ENCODE measurements around the gene KLF4. TPM values are rescaled to one million over a fixed set of nuclear protein-coding genes. Genes with fewer than 3 reads are reported as not detected.

Gene KLF4
- total RNA-seq, 1 donor from 2014 or later = 28.0 TPM

- H3K4me3 ChIP-seq = no peak overlapping the region
- no peak for DNase-seq
- no peak overlapping the region for H3K27ac ChIP-seq (replicated peaks)
- H3K27me3 ChIP-seq (ENCODE audit: low read depth) = no peaks in the 10 kb centered on the region
- no peak for TF ChIP-seq CTCF (IDR thresholded peaks at IDR 0.05; ENCODE audit: borderline replicate concordance)
- intact Hi-C loops (cut with micrococcal nuclease) = no loop called here
- no peaks in the 10 kb centered on the region for H3K4me1 ChIP-seq
- H3K36me3 ChIP-seq = no peaks in the 10 kb centered on the region
- peaks cover 7% of the 10 kb centered on the region for H3K9me3 ChIP-seq (replicated peaks)
Measured at GRCh38 chr9:107455425-107456135, 34.0 kb downstream of the KLF4 start.

GRCh38 chr9:107453479-107453878 is 36.1 kb downstream of the KLF4 start:
- intact Hi-C loops (cut with micrococcal nuclease) = no loop called here
- Histone ChIP-seq H3K4me1 (no peaks in the 10 kb centered on the region), H3K9me3 (replicated peaks) (no peaks in the 10 kb centered on the region), H3K27me3 (ENCODE audit: low read depth) (no peaks in the 10 kb centered on the region), H3K4me3 (no peak overlapping the region), H3K27ac (replicated peaks) (no peak overlapping the region), H3K36me3 (no peaks in the 10 kb centered on the region)
- no peak for TF ChIP-seq CTCF (IDR thresholded peaks at IDR 0.05; ENCODE audit: borderline replicate concordance)
- no peak for DNase-seq

- Histone ChIP-seq H3K4me1 (no peaks in the 10 kb centered on the region), H3K36me3 (no peaks in the 10 kb centered on the region), H3K9me3 (replicated peaks) (no peaks in the 10 kb centered on the region), H3K27ac (replicated peaks) (no peak overlapping the region), H3K4me3 (no peak overlapping the region), H3K27me3 (ENCODE audit: low read depth) (no peaks in the 10 kb centered on the region)
- no peak for DNase-seq
- TF ChIP-seq CTCF (IDR thresholded peaks at IDR 0.05; ENCODE audit: borderline replicate concordance) = no peak
- intact Hi-C loops (cut with micrococcal nuclease) = no loop called here
Measured at GRCh38 chr9:107447834-107448233, 41.7 kb downstream of the KLF4 start.

GRCh38 chr9:107447081-107447480 is 42.5 kb downstream of the KLF4 start:
- no peak for TF ChIP-seq CTCF (IDR thresholded peaks at IDR 0.05; ENCODE audit: borderline replicate concordance)
- Histone ChIP-seq H3K4me1 (no peaks in the 10 kb centered on the region), H3K27ac (replicated peaks) (no peak overlapping the region), H3K4me3 (no peak overlapping the region), H3K27me3 (ENCODE audit: low read depth) (no peaks in the 10 kb centered on the region), H3K36me3 (no peaks in the 10 kb centered on the region), H3K9me3 (replicated peaks) (no peaks in the 10 kb centered on the region)
- intact Hi-C loops (cut with micrococcal nuclease) = no loop called here
- DNase-seq = no peak

GRCh38 chr9:107446491-107446890 is 43.1 kb downstream of the KLF4 start:
- no peak overlapping the region for H3K4me3 ChIP-seq
- no peaks in the 10 kb centered on the region for H3K4me1 ChIP-seq
- no peaks in the 10 kb centered on the region for H3K9me3 ChIP-seq (replicated peaks)
- intact Hi-C loops (cut with micrococcal nuclease) = no loop called here
- no peak overlapping the region for H3K27ac ChIP-seq (replicated peaks)
- TF ChIP-seq CTCF (IDR thresholded peaks at IDR 0.05; ENCODE audit: borderline replicate concordance) = no peak
- no peaks in the 10 kb centered on the region for H3K36me3 ChIP-seq
- H3K27me3 ChIP-seq (ENCODE audit: low read depth) = no peaks in the 10 kb centered on the region
- DNase-seq = no peak

All from left ventricle myocardium inferior (tissue), 1 donor.